ENCODE results near the gene SPTBN5. TPM values are rescaled to one million over a fixed set of nuclear protein-coding genes. Genes with fewer than 3 reads are reported as not detected.

Gene SPTBN5
- total RNA-seq, 1 donor = 0.18 TPM

DNA sequence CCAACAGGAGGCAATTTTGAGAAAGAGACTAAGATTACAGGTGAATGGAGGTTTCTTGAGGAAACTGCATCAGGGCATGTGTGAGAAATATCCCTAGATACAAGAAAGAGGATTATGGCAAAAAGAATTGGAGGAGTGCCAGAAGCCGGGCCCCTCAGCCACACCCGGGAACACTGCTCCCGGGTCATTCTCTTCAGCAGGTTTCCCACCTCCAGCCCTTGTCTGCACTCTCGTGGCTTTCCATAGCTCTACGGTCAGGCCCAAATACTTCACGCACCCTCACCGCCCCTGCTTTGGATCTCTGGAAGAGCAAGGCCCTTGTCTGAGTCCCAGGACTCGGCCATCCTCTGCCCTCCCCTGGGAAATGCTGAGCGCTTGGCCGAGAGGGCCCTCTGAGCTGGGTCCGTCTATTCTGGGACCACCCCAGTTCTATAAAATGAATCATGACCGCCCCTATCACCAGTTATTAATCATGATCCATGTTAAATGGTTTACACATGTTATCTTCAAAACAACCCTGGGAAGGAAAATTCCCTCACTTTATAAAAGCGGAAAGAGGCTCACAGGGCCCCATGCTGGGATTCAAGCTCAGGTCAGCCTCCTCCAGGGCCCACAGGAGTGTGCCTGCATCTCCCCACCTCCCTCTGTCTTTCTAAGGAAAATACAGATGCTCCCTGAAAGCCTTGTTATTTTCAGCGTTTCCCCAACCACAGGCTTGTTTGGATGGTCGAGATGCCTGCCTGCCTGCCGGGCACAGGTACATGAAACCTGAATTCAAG is 38.8 kb upstream of the SPTBN5 start:
- no peak overlapping the region for H3K4me3 ChIP-seq (ENCODE audit: low read depth, low read length)
- TF ChIP-seq, protein P1, sequence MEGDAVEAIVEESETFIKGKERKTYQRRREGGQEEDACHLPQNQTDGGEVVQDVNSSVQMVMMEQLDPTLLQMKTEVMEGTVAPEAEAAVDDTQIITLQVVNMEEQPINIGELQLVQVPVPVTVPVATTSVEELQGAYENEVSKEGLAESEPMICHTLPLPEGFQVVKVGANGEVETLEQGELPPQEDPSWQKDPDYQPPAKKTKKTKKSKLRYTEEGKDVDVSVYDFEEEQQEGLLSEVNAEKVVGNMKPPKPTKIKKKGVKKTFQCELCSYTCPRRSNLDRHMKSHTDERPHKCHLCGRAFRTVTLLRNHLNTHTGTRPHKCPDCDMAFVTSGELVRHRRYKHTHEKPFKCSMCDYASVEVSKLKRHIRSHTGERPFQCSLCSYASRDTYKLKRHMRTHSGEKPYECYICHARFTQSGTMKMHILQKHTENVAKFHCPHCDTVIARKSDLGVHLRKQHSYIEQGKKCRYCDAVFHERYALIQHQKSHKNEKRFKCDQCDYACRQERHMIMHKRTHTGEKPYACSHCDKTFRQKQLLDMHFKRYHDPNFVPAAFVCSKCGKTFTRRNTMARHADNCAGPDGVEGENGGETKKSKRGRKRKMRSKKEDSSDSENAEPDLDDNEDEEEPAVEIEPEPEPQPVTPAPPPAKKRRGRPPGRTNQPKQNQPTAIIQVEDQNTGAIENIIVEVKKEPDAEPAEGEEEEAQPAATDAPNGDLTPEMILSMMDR (IDR thresholded peaks at IDR 0.05; ENCODE audit: insufficient read depth, low read length) = no peak
- DNase-seq (ENCODE audit: low read depth) = no peak

DNA sequence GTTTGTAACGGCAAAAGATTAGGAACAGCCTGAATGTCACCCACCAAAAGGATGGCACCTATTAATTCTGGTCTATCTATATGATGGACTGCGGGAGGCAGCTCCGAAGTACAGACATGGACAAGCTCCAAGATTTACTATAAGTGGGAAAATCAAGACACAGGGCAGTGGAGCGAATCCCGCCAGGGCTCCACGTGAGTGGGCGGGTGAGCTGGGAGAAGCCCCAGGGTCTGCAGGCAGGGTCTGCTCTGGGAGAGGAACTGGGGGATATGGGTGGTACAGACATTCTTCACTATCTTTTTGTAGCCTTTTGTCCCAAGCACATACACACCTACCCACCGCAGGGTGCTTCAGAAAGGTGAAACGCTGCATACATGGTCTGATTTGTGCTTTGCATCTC is 38.2 kb upstream of the SPTBN5 start:
- no peak overlapping the region for H3K4me3 ChIP-seq (ENCODE audit: low read depth, low read length)
- TF ChIP-seq, protein P1 (IDR thresholded peaks at IDR 0.05; ENCODE audit: insufficient read depth, low read length) = no peak
- no peak for DNase-seq (ENCODE audit: low read depth)

DNA sequence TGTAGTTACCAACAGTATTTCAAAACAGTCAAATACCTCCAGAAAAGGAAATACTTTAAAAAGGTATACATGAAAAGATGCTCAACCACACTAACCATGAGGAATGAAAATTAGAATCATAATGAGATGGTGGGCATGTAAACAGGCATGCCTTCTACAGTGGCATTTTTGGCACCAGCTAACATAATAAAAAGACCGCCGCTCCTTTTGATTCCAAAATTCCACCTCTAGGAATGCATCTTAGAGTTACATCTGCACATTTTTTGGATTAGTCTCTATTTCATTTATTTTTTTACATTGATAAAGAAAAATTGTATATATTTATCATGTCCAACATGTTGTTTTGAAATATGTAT is 37.0 kb upstream of the SPTBN5 start:
- TF ChIP-seq, protein P1 (IDR thresholded peaks at IDR 0.05; ENCODE audit: insufficient read depth, low read length) = no peak
- no peak for DNase-seq (ENCODE audit: low read depth)
- no peak overlapping the region for H3K4me3 ChIP-seq (ENCODE audit: low read depth, low read length)

DNA sequence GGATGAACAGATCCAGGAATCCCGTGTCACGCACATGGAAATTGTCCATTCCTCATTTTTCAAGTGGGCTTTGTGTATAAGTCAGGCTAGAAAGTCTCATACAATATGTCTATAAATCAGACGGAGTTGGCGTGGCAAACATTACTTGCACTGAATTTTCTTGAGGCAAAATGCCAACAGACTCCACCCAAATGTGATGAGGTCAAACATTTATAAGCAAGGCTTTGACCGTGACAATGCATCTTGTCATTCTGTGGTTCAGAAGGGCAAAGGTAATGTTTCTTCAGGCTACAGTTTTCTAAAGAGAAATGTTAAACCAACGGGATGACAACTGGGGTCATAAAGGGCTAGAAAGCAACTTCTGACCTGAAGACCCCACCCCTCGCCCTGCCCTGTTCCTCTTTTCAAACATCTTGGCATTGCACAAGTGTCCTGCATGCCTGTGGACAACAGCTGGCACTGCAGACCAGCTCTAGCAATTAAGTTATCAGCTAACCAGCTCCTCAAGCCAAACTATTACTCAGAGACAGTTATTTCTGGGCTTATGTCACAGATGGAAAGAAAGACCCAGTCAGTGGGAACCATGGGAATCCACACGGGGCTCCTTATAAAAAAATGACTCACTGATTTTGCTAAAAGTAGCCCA is 36.5 kb upstream of the SPTBN5 start:
- TF ChIP-seq, protein P1 (IDR thresholded peaks at IDR 0.05; ENCODE audit: insufficient read depth, low read length) = peak; percentile 34
- H3K4me3 ChIP-seq (ENCODE audit: low read depth, low read length) = no peak overlapping the region
- peak; percentile 99 for DNase-seq (ENCODE audit: low read depth)

DNA sequence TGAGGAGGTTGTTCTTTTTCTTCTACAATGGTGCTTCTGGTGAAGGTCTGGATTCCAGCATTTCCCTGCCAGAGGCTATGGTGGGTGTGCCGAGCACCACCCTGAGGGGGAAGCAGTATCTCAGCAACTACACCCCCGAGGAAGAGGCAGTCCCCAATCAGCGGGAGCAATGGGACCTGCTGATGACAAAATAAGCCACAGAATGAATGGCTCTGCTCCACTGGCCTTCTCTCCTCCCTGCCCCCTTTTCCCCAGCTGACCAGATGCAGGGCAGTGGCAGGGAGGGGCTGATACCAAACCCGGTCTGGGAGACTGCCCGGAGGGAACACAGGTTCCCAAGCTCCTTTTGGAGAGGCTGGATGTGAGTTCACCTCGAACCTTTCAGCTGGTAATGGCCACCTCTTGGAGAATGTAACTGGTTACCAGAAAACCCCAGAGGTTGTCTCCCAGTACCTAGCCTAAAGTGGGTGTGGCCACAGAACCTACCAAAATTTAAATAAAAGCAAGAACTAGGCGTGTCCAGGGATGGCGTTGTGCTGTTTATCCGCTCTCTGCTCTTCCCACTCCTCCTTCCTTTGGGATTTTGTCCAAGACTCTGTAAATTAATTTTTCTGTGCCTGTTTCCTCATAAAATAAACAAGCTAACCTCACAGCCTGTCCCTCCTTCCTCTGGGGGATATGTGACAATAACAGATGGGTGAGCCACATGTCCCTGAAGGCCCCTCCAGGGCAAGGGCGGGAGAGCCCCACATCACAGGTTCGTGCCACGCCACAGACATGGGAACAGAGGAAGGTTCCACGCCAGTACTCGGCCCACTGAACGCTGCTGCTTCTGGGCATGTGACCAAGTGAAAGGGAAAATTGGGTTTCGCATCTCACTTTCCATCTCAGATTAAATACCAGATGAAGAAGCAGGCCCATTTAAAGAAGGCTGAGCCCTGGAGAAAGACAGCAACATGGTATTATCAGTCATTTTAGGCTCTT is 35.1 kb upstream of the SPTBN5 start:
- DNase-seq (ENCODE audit: low read depth) = peak; percentile 17
- no peak overlapping the region for H3K4me3 ChIP-seq (ENCODE audit: low read depth, low read length)
- TF ChIP-seq, protein P1 (IDR thresholded peaks at IDR 0.05; ENCODE audit: insufficient read depth, low read length) = no peak

DNA sequence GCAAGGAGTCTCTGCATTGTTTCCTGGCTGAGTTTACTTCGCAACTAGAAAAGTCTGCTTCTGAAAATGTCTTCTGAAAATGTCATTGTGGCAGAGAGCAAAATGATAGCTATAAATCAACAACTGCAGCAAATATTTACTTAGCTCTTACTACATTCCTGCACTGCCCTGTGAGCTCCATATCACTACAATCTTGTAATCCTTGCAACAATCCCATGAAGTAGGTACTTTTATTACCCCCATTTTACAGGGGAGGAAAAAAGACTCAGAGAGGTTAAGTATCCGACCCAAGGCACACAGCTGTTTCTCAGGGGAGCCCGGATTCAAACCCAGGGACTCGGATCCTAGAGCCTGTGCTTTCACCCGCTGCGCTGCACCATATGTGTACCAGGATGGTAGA is 34.2 kb upstream of the SPTBN5 start:
- DNase-seq (ENCODE audit: low read depth) = no peak
- H3K4me3 ChIP-seq (ENCODE audit: low read depth, low read length) = no peak overlapping the region
- TF ChIP-seq, protein P1 (IDR thresholded peaks at IDR 0.05; ENCODE audit: insufficient read depth, low read length) = no peak
